H1 (cell line): ENCODE measurements around the gene TET1. TPM values are rescaled to one million over a fixed set of nuclear protein-coding genes. Genes with fewer than 3 reads are reported as not detected.

Experiments
- CEBPB ChIP-seq: IDR thresholded peaks from 2 replicates; pipeline ENCODE4 v1.6.1; 2012; ENCODE audit warnings: low read depth, low read length
- CHD7 ChIP-seq: fragments of 300-600 bp; sonication (generic); IDR thresholded peaks from 2 replicates; pipeline ENCODE4 v1.7.1; 2012; ENCODE audit warnings: low read length, moderate library complexity, mild to moderate bottlenecking, inconsistent platforms; ENCODE audit not compliant: insufficient replicate concordance
- CREB1 ChIP-seq: IDR thresholded peaks from 2 replicates; pipeline ENCODE4 v1.6.1; 2012; ENCODE audit warnings: inconsistent platforms
- EGR1 ChIP-seq: IDR thresholded peaks from 2 replicates; pipeline ENCODE4 v1.6.1; 2011; ENCODE audit warnings: low read depth, low read length, borderline replicate concordance
- GTF2F1 ChIP-seq: IDR thresholded peaks from 2 replicates; pipeline ENCODE4 v1.6.1; 2012; ENCODE audit warnings: low read depth, low read length, improper control_type of control experiment, borderline replicate concordance
- POLR2AphosphoS5 ChIP-seq: IDR thresholded peaks from 2 replicates; pipeline ENCODE4 v1.6.1; 2011; ENCODE audit warnings: low read depth, low read length
- RBBP5 ChIP-seq: IDR thresholded peaks from 2 replicates; pipeline ENCODE4 v1.7.1; 2012; ENCODE audit warnings: low read depth, mild to moderate bottlenecking, inconsistent platforms, low read length, moderate library complexity, borderline replicate concordance
- RXRA ChIP-seq: IDR thresholded peaks from 2 replicates; pipeline ENCODE4 v1.6.1; 2011; ENCODE audit warnings: low read depth, mild to moderate bottlenecking, low read length, moderate library complexity; ENCODE audit not compliant: insufficient read depth
- SAP30 ChIP-seq: fragments of 300-600 bp; sonication (generic); IDR thresholded peaks from 2 replicates; pipeline ENCODE4 v1.7.1; 2012; ENCODE audit warnings: low read length, moderate library complexity, mild to moderate bottlenecking, inconsistent platforms; ENCODE audit not compliant: insufficient read depth, insufficient replicate concordance
- SIN3A ChIP-seq, 2 experiments: IDR thresholded peaks in 1 of 2; conservative IDR thresholded peaks in 1 of 2; 2 replicates each; pipeline ENCODE4 v1.6.1; 2011 to 2012; ENCODE audit warnings: low read length in 2 of 2, improper control_type of control experiment in 1 of 2, low read depth in 1 of 2, mild to moderate bottlenecking in 1 of 2
- polyA plus RNA-seq, 7 experiments: library from polyadenylated mRNA; depleted of rRNA in 3 of 7; stranded (reverse) in 5 of 7; unstranded in 2 of 7; fragments of >200 nt in 5 of 7; fragments of 200-250 nt in 2 of 7; gene quantifications; 1 replicate in 5 of 7; 2 replicates in 1 of 7; 4 replicates in 1 of 7; pipeline versions ENCODE4 v1.2.1 to v1.2.3, GENCODE V29; 2011 to 2013; ENCODE audit warnings: missing spikeins in 2 of 7, mixed read lengths in 2 of 7
- total RNA-seq: library from RNA; stranded (reverse); fragmentation: NEBNext Ultra II Directional; extraction: Animal tissue kit (Norgen Biotek cat#: 25700); gene quantifications from 2 replicates; pipeline ENCODE4 v1.2.1, GENCODE V29; 2021

The TET1 gene
- total and polyA plus RNA-seq, 2 of the 8 experiments (the other 6 are each of a cell fraction or from before 2014, with no cell fraction given), result 15.2 to 69.3 TPM

DNA sequence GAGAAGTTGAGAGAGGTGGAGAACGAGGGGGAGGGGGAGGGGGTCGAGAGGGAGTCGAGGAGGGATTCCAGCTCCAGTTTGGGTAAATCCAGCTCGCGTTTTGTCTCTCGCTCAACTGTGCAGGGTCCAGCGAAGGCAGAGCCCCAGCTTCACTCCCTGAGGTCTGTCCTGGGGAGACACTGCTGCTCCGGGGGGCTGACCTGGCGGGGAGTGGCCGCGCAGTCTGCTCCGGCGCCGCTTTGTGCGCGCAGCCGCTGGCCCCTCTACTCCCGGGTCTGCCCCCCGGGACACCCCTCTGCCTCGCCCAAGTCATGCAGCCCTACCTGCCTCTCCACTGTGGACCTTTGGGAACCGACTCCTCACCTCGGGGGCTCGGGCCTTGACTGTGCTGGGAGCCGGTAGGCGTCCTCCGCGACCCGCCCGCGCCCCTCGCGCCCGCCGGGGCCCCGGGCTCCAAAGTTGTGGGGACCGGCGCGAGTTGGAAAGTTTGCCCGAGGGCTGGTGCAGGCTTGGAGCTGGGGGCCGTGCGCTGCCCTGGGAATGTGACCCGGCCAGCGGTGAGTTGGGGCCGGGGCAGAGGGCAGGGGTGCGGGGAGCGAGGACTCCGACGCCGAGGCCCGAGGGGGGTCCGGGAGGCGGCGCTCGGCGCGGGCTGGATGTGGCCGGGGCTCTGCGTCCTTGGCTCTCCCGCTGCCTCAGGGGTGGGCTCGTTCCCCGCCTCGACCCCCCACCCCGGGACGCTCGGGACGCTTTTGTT lies at the start of gene TET1 (continued):
- TF ChIP-seq GTF2F1 (no peak), SAP30 (no peak), CEBPB (no peak), EGR1 (peak; percentile 85), SIN3A (conservative IDR thresholded peaks at IDR 0.05 in 1 of 2, IDR thresholded peaks at IDR 0.05 in 1 of 2; ENCODE audit: low read depth in 1 of 2, low read length in 2 of 2) (0 out of 4 replicates have a peak, but pooled peaks of 1 of the 2 experiments have one; percentile 57), POLR2AphosphoS5 (peak; percentile 89), RBBP5 (0 out of 2 replicates have a peak, but pooled peaks have one; percentile 60), CHD7 (no peak), CREB1 (peak; percentile 46), RXRA (no peak)
